Measurements from ENCODE around the gene POU2F2. TPM values are rescaled to one million over a fixed set of nuclear protein-coding genes. Genes with fewer than 3 reads are reported as not detected.
"Not testable (repeated sequence)": the region's sequence is repeated elsewhere in the genome, so short reads cannot be mapped to it uniquely, and the experiment has no call there.

POU2F2 gene
- total RNA-seq, 1 experiment from 2014 or later, result 2.4 TPM

DNA sequence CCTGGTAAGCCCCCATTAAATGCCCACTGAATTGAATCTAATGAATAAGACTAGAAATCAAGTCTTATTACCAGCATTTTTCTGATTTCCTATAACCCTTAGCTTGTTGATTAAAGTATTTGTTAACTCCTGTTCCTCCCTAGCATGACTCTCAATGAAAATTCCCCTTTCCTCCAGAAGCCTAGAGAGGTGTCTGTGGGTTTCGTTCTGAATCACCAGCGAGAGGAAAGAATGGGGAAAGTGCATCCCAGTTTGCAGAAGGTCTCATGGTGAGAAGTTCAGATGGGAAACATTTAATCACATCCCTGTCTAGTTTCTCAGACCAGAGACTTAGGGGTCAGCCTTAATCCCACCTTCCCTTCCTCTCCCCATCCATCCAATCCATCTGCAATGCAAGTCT lies 26.9 kb downstream of the POU2F2 start:
- CTCF ChIA-PET, result no interaction called here
- POLR2A ChIA-PET (ENCODE audit: unreplicated experiment), result no interaction called here

DNA sequence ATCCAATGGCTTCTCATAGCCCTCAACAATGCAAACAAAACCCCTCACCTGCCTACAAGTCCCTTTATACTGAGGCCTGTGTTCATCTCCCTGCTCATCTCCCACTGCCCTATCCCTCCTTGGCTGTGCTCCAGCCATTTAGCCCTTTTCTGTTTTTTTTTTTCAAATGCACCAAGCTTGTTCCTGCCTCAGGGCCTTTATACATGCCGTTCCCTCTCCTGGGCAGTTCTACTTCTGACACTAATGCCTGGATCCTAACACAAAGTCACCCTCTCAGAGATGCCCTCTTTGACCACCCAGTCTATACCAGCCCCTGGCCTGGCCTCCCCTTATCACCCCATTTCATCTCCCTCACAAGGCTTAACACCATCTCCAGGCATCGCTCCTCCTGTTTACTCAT lies 29.4 kb downstream of the POU2F2 start:
- H3K27me3 ChIP-seq (ENCODE audit: low read length), result no peaks in the 10 kb centered on the region
- H4K20me1 ChIP-seq (ENCODE audit: low read length), result no peaks in the 10 kb centered on the region
- ChIA-PET POLR2A (ENCODE audit: unreplicated experiment) (no interaction called here), CTCF (no interaction called here)
- intact Hi-C loops (cut with micrococcal nuclease), result no loop called here
- no peaks in the 10 kb centered on the region for H3K9me2 ChIP-seq (replicated peaks; ENCODE audit: low read length)
- no peak overlapping the region for H3K4me2 ChIP-seq (ENCODE audit: low read length)
- BruUV-seq (replicated peaks), result no TSS peak
- TF ChIP-seq EZH2 (IDR thresholded peaks at IDR 0.05; ENCODE audit: low read length, unreplicated experiment), result no peak
- TF ChIP-seq EZH2phosphoT487 (IDR thresholded peaks at IDR 0.05; ENCODE audit: borderline replicate concordance, low read length), result no peak
- TF ChIP-seq, protein P1, sequence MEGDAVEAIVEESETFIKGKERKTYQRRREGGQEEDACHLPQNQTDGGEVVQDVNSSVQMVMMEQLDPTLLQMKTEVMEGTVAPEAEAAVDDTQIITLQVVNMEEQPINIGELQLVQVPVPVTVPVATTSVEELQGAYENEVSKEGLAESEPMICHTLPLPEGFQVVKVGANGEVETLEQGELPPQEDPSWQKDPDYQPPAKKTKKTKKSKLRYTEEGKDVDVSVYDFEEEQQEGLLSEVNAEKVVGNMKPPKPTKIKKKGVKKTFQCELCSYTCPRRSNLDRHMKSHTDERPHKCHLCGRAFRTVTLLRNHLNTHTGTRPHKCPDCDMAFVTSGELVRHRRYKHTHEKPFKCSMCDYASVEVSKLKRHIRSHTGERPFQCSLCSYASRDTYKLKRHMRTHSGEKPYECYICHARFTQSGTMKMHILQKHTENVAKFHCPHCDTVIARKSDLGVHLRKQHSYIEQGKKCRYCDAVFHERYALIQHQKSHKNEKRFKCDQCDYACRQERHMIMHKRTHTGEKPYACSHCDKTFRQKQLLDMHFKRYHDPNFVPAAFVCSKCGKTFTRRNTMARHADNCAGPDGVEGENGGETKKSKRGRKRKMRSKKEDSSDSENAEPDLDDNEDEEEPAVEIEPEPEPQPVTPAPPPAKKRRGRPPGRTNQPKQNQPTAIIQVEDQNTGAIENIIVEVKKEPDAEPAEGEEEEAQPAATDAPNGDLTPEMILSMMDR (conservative IDR thresholded peaks at IDR 0.05; ENCODE audit: low read depth, low read length), result no peak
- no peak for DNase-seq
- H3K9ac ChIP-seq (ENCODE audit: low read length), result no peak overlapping the region
- no peaks in the 10 kb centered on the region for H3K4me1 ChIP-seq (ENCODE audit: insufficient read depth, low read length)
- no peak for ATAC-seq
- no peak overlapping the region for H3K27ac ChIP-seq (ENCODE audit: low read length)
- no peaks in the 10 kb centered on the region for H3F3A ChIP-seq (ENCODE audit: low read length, unreplicated experiment)
- H3K9me3 ChIP-seq (ENCODE audit: low read length), result no peaks in the 10 kb centered on the region
- no peaks in the 10 kb centered on the region for H3K79me2 ChIP-seq (ENCODE audit: low read length)
- no peaks in the 10 kb centered on the region for H3K36me3 ChIP-seq (ENCODE audit: low read depth, low read length)
- H3K4me3 ChIP-seq (ENCODE audit: low read length), result no peak overlapping the region
- no peak overlapping the region for H2AFZ ChIP-seq (ENCODE audit: low read length)

More for the DNA sequence above, 26.9 kb downstream of the POU2F2 start:
- Histone ChIP-seq H3K4me2 (ENCODE audit: low read length) (no peak overlapping the region), H3K9ac (ENCODE audit: low read length) (no peak overlapping the region), H3K27me3 (ENCODE audit: low read length) (no peaks in the 10 kb centered on the region), H3K36me3 (ENCODE audit: low read depth, low read length) (peaks cover 2% of the 10 kb centered on the region; the same call in 1 of the 2 replicates), H3K9me3 (ENCODE audit: low read length) (no peaks in the 10 kb centered on the region), H3K9me2 (replicated peaks; ENCODE audit: low read length) (no peaks in the 10 kb centered on the region), H2AFZ (ENCODE audit: low read length) (no peak overlapping the region), H3K79me2 (ENCODE audit: low read length) (no peaks in the 10 kb centered on the region), H4K20me1 (ENCODE audit: low read length) (no peaks in the 10 kb centered on the region), H3F3A (ENCODE audit: low read length, unreplicated experiment) (no peaks in the 10 kb centered on the region), H3K4me3 (ENCODE audit: low read length) (no peak overlapping the region), H3K4me1 (ENCODE audit: insufficient read depth, low read length) (peaks cover 3% of the 10 kb centered on the region; the same call in 1 of the 2 replicates), H3K27ac (ENCODE audit: low read length) (no peak overlapping the region)
- intact Hi-C loops (cut with micrococcal nuclease), result no loop called here
- ATAC-seq, result no peak
- TF ChIP-seq EZH2 (IDR thresholded peaks at IDR 0.05; ENCODE audit: low read length, unreplicated experiment) (no peak), EZH2phosphoT487 (IDR thresholded peaks at IDR 0.05; ENCODE audit: borderline replicate concordance, low read length) (no peak)
- TF ChIP-seq, protein P1 (conservative IDR thresholded peaks at IDR 0.05; ENCODE audit: low read depth, low read length), result no peak
- no peak for DNase-seq
- BruUV-seq (replicated peaks), result no TSS peak

- H2AFZ ChIP-seq (ENCODE audit: low read length); H3K4me2 ChIP-seq (ENCODE audit: low read length); BruUV-seq (replicated peaks); intact Hi-C loops (cut with micrococcal nuclease); H3K9ac ChIP-seq (ENCODE audit: low read length); H4K20me1 ChIP-seq (ENCODE audit: low read length); H3K79me2 ChIP-seq (ENCODE audit: low read length); H3K4me1 ChIP-seq (ENCODE audit: insufficient read depth, low read length); CTCF ChIA-PET; H3K27ac ChIP-seq (ENCODE audit: low read length); H3K36me3 ChIP-seq (ENCODE audit: low read depth, low read length); POLR2A ChIA-PET (ENCODE audit: unreplicated experiment); H3F3A ChIP-seq (ENCODE audit: low read length, unreplicated experiment); H3K9me2 ChIP-seq (replicated peaks; ENCODE audit: low read length); H3K9me3 ChIP-seq (ENCODE audit: low read length); H3K4me3 ChIP-seq (ENCODE audit: low read length); ATAC-seq; H3K27me3 ChIP-seq (ENCODE audit: low read length): not testable (repeated sequence)
- DNase-seq, result peak; percentile 38
These were observed 32.0 kb downstream of the POU2F2 start for GRCh38 chr19:42100241-42100640.
